ENCODE results near the gene HEATR5A. TPM values are rescaled to one million over a fixed set of nuclear protein-coding genes. Genes with fewer than 3 reads are reported as not detected.

HEATR5A gene
- total and polyA plus RNA-seq, 2 donors (not counting 1 experiment from before 2014, with no cell fraction given), result 4.8 to 22.1 TPM

GRCh38 chr14:31402764-31403439, 17.4 kb downstream of the HEATR5A start:
- peaks cover 9 to 12% of the 10 kb centered on the region in 2 experiments for H3K36me3 ChIP-seq (replicated peaks in 1 of 2; ENCODE audit: control extremely low read depth in 1 of 2, control insufficient read depth in 1 of 2, extremely low read depth in 1 of 2, insufficient read depth in 2 of 2, low read length in 1 of 2)
- CTCF ChIA-PET, result interaction anchor here (0.9 to 1.4 kb wide), 2 partner anchors 11 to 18 kb away, joined by 3 to 5 read pairs; partner anchors contain the start of gene HEATR5A

GRCh38 chr14:31401369-31401932, 18.9 kb downstream of the HEATR5A start:
- no peak overlapping the region for H2AFZ ChIP-seq (ENCODE audit: insufficient read depth, low read depth, low read length, poor library complexity, severe bottlenecking)
- H3K79me2 ChIP-seq (ENCODE audit: control insufficient read depth, insufficient read depth, low read length), result peaks cover 12% of the 10 kb centered on the region
- H3K4me1 Mint-ChIP-seq, result no peaks in the 10 kb centered on the region
- POLR2A ChIA-PET, result no interaction called here
- DNase-seq, result no peak
- no peaks in the 10 kb centered on the region for H3K4me1 ChIP-seq (ENCODE audit: control insufficient read depth in 2 of 2, insufficient read depth in 2 of 2, low read length in 2 of 2)
- no peak overlapping the region for H3K4me2 ChIP-seq (replicated peaks; ENCODE audit: low read depth, low read length, poor library complexity, severe bottlenecking)
- no peak overlapping the region for H3K4me3 ChIP-seq (ENCODE audit: control extremely low read depth in 1 of 5, extremely low read depth in 1 of 5, insufficient read depth in 1 of 5, low read depth in 2 of 5, low read length in 4 of 5)
- no peak for ATAC-seq (ENCODE audit: low read depth)
- H3K9me3 ChIP-seq (ENCODE audit: control extremely low read depth in 1 of 3, control insufficient read depth in 2 of 3, insufficient read depth in 1 of 3, low read length in 2 of 3), result no peaks in the 10 kb centered on the region
- H3K36me3 ChIP-seq (replicated peaks in 1 of 2; ENCODE audit: control extremely low read depth in 1 of 2, control insufficient read depth in 1 of 2, extremely low read depth in 1 of 2, insufficient read depth in 2 of 2, low read length in 1 of 2), result peaks cover 9 to 17% of the 10 kb centered on the region in 2 experiments
- H3K27me3 Mint-ChIP-seq, result no peaks in the 10 kb centered on the region
- H3K27me3 ChIP-seq (replicated peaks in 1 of 4; ENCODE audit: control extremely low read depth in 1 of 4, control insufficient read depth in 3 of 4, insufficient read depth in 4 of 4, low read length in 3 of 4), result no peaks in the 10 kb centered on the region
- no peaks in the 10 kb centered on the region for H3K9me3 Mint-ChIP-seq (ENCODE audit: insufficient read depth)
- intact Hi-C loops (cut with micrococcal nuclease), result no loop called here
- H4K20me1 ChIP-seq (ENCODE audit: control insufficient read depth, insufficient read depth, low read length, poor library complexity, severe bottlenecking), result no peaks in the 10 kb centered on the region
- no peak overlapping the region for H3K27ac ChIP-seq (ENCODE audit: low read length in 2 of 2)
- TF ChIP-seq EZH2 (IDR thresholded peaks at IDR 0.05; ENCODE audit: borderline replicate concordance, insufficient read depth, low read depth, low read length, poor library complexity, severe bottlenecking), result no peak
- TF ChIP-seq, protein P1, sequence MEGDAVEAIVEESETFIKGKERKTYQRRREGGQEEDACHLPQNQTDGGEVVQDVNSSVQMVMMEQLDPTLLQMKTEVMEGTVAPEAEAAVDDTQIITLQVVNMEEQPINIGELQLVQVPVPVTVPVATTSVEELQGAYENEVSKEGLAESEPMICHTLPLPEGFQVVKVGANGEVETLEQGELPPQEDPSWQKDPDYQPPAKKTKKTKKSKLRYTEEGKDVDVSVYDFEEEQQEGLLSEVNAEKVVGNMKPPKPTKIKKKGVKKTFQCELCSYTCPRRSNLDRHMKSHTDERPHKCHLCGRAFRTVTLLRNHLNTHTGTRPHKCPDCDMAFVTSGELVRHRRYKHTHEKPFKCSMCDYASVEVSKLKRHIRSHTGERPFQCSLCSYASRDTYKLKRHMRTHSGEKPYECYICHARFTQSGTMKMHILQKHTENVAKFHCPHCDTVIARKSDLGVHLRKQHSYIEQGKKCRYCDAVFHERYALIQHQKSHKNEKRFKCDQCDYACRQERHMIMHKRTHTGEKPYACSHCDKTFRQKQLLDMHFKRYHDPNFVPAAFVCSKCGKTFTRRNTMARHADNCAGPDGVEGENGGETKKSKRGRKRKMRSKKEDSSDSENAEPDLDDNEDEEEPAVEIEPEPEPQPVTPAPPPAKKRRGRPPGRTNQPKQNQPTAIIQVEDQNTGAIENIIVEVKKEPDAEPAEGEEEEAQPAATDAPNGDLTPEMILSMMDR (IDR thresholded peaks at IDR 0.05), result no peak
- H3K4me3 Mint-ChIP-seq, result no peak overlapping the region
- CTCF ChIA-PET, result interaction anchor here (1.4 kb wide), 1 partner anchor 19 kb away, joined by 5 read pairs; the partner anchor contains the start of gene HEATR5A
- 80% methylated on average over 1 of the region's 3 CpGs for WGBS (ENCODE audit: insufficient coverage)
- no peak overlapping the region for H3K9ac ChIP-seq (ENCODE audit: low read length)
- no peak overlapping the region for H3K27ac Mint-ChIP-seq

More at GRCh38 chr14:31402764-31403439, 17.4 kb downstream of the HEATR5A start:
- Histone ChIP-seq H2AFZ (ENCODE audit: insufficient read depth, low read depth, low read length, poor library complexity, severe bottlenecking) (no peak overlapping the region), H3K4me1 (ENCODE audit: control insufficient read depth in 2 of 2, insufficient read depth in 2 of 2, low read length in 2 of 2) (no peaks in the 10 kb centered on the region), H3K9ac (ENCODE audit: low read length) (no peak overlapping the region), H3K9me3 (ENCODE audit: control extremely low read depth in 1 of 3, control insufficient read depth in 2 of 3, insufficient read depth in 1 of 3, low read length in 2 of 3) (no peaks in the 10 kb centered on the region), H3K27me3 (replicated peaks in 1 of 4; ENCODE audit: control extremely low read depth in 1 of 4, control insufficient read depth in 3 of 4, insufficient read depth in 4 of 4, low read length in 3 of 4) (no peaks in the 10 kb centered on the region), H3K4me3 (ENCODE audit: control extremely low read depth in 1 of 5, extremely low read depth in 1 of 5, insufficient read depth in 1 of 5, low read depth in 2 of 5, low read length in 4 of 5) (no peak overlapping the region), H3K27ac (ENCODE audit: low read length in 2 of 2) (no peak overlapping the region), H3K79me2 (ENCODE audit: control insufficient read depth, insufficient read depth, low read length) (peaks cover 20% of the 10 kb centered on the region), H4K20me1 (ENCODE audit: control insufficient read depth, insufficient read depth, low read length, poor library complexity, severe bottlenecking) (no peaks in the 10 kb centered on the region), H3K4me2 (replicated peaks; ENCODE audit: low read depth, low read length, poor library complexity, severe bottlenecking) (no peak overlapping the region)
- no peak for TF ChIP-seq EZH2 (IDR thresholded peaks at IDR 0.05; ENCODE audit: borderline replicate concordance, insufficient read depth, low read depth, low read length, poor library complexity, severe bottlenecking)
- TF ChIP-seq, protein P1 (IDR thresholded peaks at IDR 0.05), result no peak
- no CpG with 5 or more reads among the region's 2 CpGs for WGBS (ENCODE audit: insufficient coverage)
- Mint-ChIP-seq H3K27me3 (no peaks in the 10 kb centered on the region), H3K27ac (no peak overlapping the region), H3K4me3 (no peak overlapping the region), H3K9me3 (ENCODE audit: insufficient read depth) (no peaks in the 10 kb centered on the region), H3K4me1 (no peaks in the 10 kb centered on the region)
- intact Hi-C loops (cut with micrococcal nuclease), result no loop called here
- DNase-seq (no peak), ATAC-seq (ENCODE audit: low read depth) (no peak)
- POLR2A ChIA-PET, result no interaction called here
